BLaER1 (cell line): ENCODE measurements around the gene ABCB9.
"Not testable (repeated sequence)": the region's sequence is repeated elsewhere in the genome, so short reads cannot be mapped to it uniquely, and the experiment has no call there.

ENCODE experiments used
- H3K27ac ChIP-seq: shearing (Covaris generic); formaldehyde crosslinking; 2 replicates; pipeline ENCODE4 v1.8.1; 2022
- H3K27me3 ChIP-seq: shearing (Covaris generic); formaldehyde crosslinking; 2 replicates; pipeline ENCODE4 v1.8.1; 2022
- H3K36me3 ChIP-seq: shearing (Covaris generic); formaldehyde crosslinking; 2 replicates; pipeline ENCODE4 v1.8.1; 2022
- H3K4me1 ChIP-seq: shearing (Covaris generic); formaldehyde crosslinking; 2 replicates; pipeline ENCODE4 v1.8.1; 2022
- H3K4me2 ChIP-seq: shearing (Covaris generic); formaldehyde crosslinking; 2 replicates; pipeline ENCODE4 v1.8.1; 2022
- H3K4me3 ChIP-seq: shearing (Covaris generic); formaldehyde crosslinking; 2 replicates; pipeline ENCODE4 v1.8.1; 2022
- H3K9ac ChIP-seq: shearing (Covaris generic); formaldehyde crosslinking; 2 replicates; pipeline ENCODE4 v1.8.1; 2022
- H3K9me3 ChIP-seq: shearing (Covaris generic); formaldehyde crosslinking; 2 replicates; pipeline ENCODE4 v1.8.1; 2022
- H4K20me1 ChIP-seq: shearing (Covaris generic); formaldehyde crosslinking; 2 replicates; pipeline ENCODE4 v1.8.1; 2022
- Cebpa-rat ChIP-seq: shearing (Covaris generic); IDR thresholded peaks from 2 replicates; pipeline ENCODE4 v1.8.1; 2022

Gene ABCB9

GRCh38 chr12:122965851-122966742 lies at the start of gene ABCB9:
ABCB9 (minus strand) TSS chr12:122966463; CDS start chr12:122960235, 6,228 bp downstream.
- Histone ChIP-seq H4K20me1 (0 out of 2 replicates have a peak, but pooled peaks cover 31% of the 10 kb centered on the region), H3K27ac (peak within 1 kb of the TSS; percentile 51), H3K9me3 (no peaks in the 10 kb centered on the region), H3K9ac (peak within 1 kb of the TSS; percentile 82), H3K4me1 (peaks cover 46% of the 10 kb centered on the region), H3K4me2 (peak within 1 kb of the TSS; percentile 96), H3K4me3 (peak within 1 kb of the TSS; percentile 82), H3K36me3 (0 out of 2 replicates have a peak, but pooled peaks cover 5% of the 10 kb centered on the region), H3K27me3 (no peaks in the 10 kb centered on the region)
- TF ChIP-seq Cebpa-rat, result no peak

GRCh38 chr12:123014473-123014872 lies 48.2 kb upstream of the ABCB9 start:
- H3K9ac ChIP-seq, H3K4me3 ChIP-seq, H3K27me3 ChIP-seq, H3K27ac ChIP-seq, H3K4me2 ChIP-seq, H3K9me3 ChIP-seq: not testable (repeated sequence)
- H4K20me1 ChIP-seq, result peaks cover 66% of the 10 kb centered on the region; the same call in 1 of the 2 replicates
- peaks cover 19% of the 10 kb centered on the region for H3K4me1 ChIP-seq
- H3K36me3 ChIP-seq, result peaks cover 53% of the 10 kb centered on the region; the same call in 1 of the 2 replicates

- peaks cover 58% of the 10 kb centered on the region; the same call in 1 of the 2 replicates for H4K20me1 ChIP-seq
- peaks cover 19% of the 10 kb centered on the region for H3K4me1 ChIP-seq
- no peaks in the 10 kb centered on the region for H3K9me3 ChIP-seq
- no peak overlapping the region for H3K4me2 ChIP-seq
- no peaks in the 10 kb centered on the region for H3K27me3 ChIP-seq
- H3K4me3 ChIP-seq, result no peak overlapping the region
- H3K9ac ChIP-seq, result no peak overlapping the region
- no peak overlapping the region for H3K27ac ChIP-seq
- H3K36me3 ChIP-seq, result peaks cover 64% of the 10 kb centered on the region
- no peak for TF ChIP-seq Cebpa-rat
Measured at GRCh38 chr12:123013185-123014095, 47.2 kb upstream of the ABCB9 start.

- peaks cover 81% of the 10 kb centered on the region for H3K36me3 ChIP-seq
- no peak overlapping the region for H3K9ac ChIP-seq
- no peak overlapping the region for H3K4me3 ChIP-seq
- H3K27ac ChIP-seq, result no peak overlapping the region
- no peak; the same call in 1 of the 2 replicates for TF ChIP-seq Cebpa-rat
- H3K27me3 ChIP-seq, result no peaks in the 10 kb centered on the region
- peaks cover 74% of the 10 kb centered on the region; the same call in 1 of the 2 replicates for H4K20me1 ChIP-seq
- no peaks in the 10 kb centered on the region for H3K9me3 ChIP-seq
- H3K4me1 ChIP-seq, result peaks cover 19% of the 10 kb centered on the region
- peak overlapping the region; percentile 34 for H3K4me2 ChIP-seq
Measured at GRCh38 chr12:123011701-123012100, 45.4 kb upstream of the ABCB9 start.

GRCh38 chr12:123010681-123011080 lies 44.4 kb upstream of the ABCB9 start:
- H3K4me2 ChIP-seq, result no peak overlapping the region
- H3K27ac ChIP-seq, result no peak overlapping the region
- H3K9ac ChIP-seq, result no peak overlapping the region
- peaks cover 80% of the 10 kb centered on the region for H3K36me3 ChIP-seq
- no peaks in the 10 kb centered on the region for H3K27me3 ChIP-seq
- H3K4me3 ChIP-seq, result no peak overlapping the region
- H3K4me1 ChIP-seq, result peaks cover 19% of the 10 kb centered on the region
- H4K20me1 ChIP-seq, result peaks cover 71% of the 10 kb centered on the region; the same call in 1 of the 2 replicates
- no peak for TF ChIP-seq Cebpa-rat
- no peaks in the 10 kb centered on the region for H3K9me3 ChIP-seq

GRCh38 chr12:123010110-123010509 lies 43.8 kb upstream of the ABCB9 start:
- peaks cover 19% of the 10 kb centered on the region for H3K4me1 ChIP-seq
- no peak for TF ChIP-seq Cebpa-rat
- H3K4me2 ChIP-seq, result no peak overlapping the region
- H3K9ac ChIP-seq, result no peak overlapping the region
- H4K20me1 ChIP-seq, result peaks cover 65% of the 10 kb centered on the region; the same call in 1 of the 2 replicates
- no peak overlapping the region for H3K27ac ChIP-seq
- no peak overlapping the region for H3K4me3 ChIP-seq
- H3K36me3 ChIP-seq, result peaks cover 86% of the 10 kb centered on the region
- H3K27me3 ChIP-seq, result no peaks in the 10 kb centered on the region
- H3K9me3 ChIP-seq, result no peaks in the 10 kb centered on the region

- Histone ChIP-seq H3K9ac (no peak overlapping the region), H3K9me3 (no peaks in the 10 kb centered on the region), H4K20me1 (peaks cover 39% of the 10 kb centered on the region; the same call in 1 of the 2 replicates), H3K27ac (no peak overlapping the region), H3K4me3 (no peak overlapping the region), H3K27me3 (no peaks in the 10 kb centered on the region), H3K36me3 (peaks cover 81% of the 10 kb centered on the region), H3K4me1 (peaks cover 13% of the 10 kb centered on the region), H3K4me2 (no peak overlapping the region)
- TF ChIP-seq Cebpa-rat, result no peak
Measured at GRCh38 chr12:123006977-123007376, 40.7 kb upstream of the ABCB9 start.

GRCh38 chr12:123005081-123005626 lies 38.9 kb upstream of the ABCB9 start:
- H3K4me2 ChIP-seq, result no peak overlapping the region
- no peak overlapping the region for H3K9ac ChIP-seq
- H3K27me3 ChIP-seq, result no peaks in the 10 kb centered on the region
- H3K27ac ChIP-seq, result no peak overlapping the region
- peaks cover 22% of the 10 kb centered on the region for H3K4me1 ChIP-seq
- H4K20me1 ChIP-seq, result peaks cover 32% of the 10 kb centered on the region
- no peaks in the 10 kb centered on the region for H3K9me3 ChIP-seq
- H3K4me3 ChIP-seq, result no peak overlapping the region
- peaks cover 63% of the 10 kb centered on the region for H3K36me3 ChIP-seq
- no peak for TF ChIP-seq Cebpa-rat

GRCh38 chr12:123004287-123004686 lies 38.0 kb upstream of the ABCB9 start:
- no peak for TF ChIP-seq Cebpa-rat
- peaks cover 54% of the 10 kb centered on the region for H3K36me3 ChIP-seq
- no peak overlapping the region for H3K9ac ChIP-seq
- H4K20me1 ChIP-seq, result peaks cover 35% of the 10 kb centered on the region
- no peaks in the 10 kb centered on the region for H3K9me3 ChIP-seq
- no peak overlapping the region for H3K4me2 ChIP-seq
- H3K4me3 ChIP-seq, result no peak overlapping the region
- no peak overlapping the region for H3K27ac ChIP-seq
- H3K27me3 ChIP-seq, result no peaks in the 10 kb centered on the region
- peaks cover 31% of the 10 kb centered on the region for H3K4me1 ChIP-seq
